ENCODE measurements around the gene GNPTG. TPM values are rescaled to one million over a fixed set of nuclear protein-coding genes. Genes with fewer than 3 reads are reported as not detected.

The GNPTG gene
- total and polyA plus RNA-seq, 2 donors (not counting 1 experiment from before 2014, with no cell fraction given), result 76.0 to 109 TPM

- ChIA-PET CTCF (no interaction called here), POLR2A (no interaction called here)
- no peaks in the 10 kb centered on the region for H3K9me3 Mint-ChIP-seq (ENCODE audit: insufficient read depth)
- TF ChIP-seq CTCF (IDR thresholded peaks at IDR 0.05) (no peak), EZH2 (IDR thresholded peaks at IDR 0.05; ENCODE audit: borderline replicate concordance, insufficient read depth, low read depth, low read length, poor library complexity, severe bottlenecking) (no peak)
- Histone ChIP-seq H3K27me3 (replicated peaks in 1 of 4; ENCODE audit: control extremely low read depth in 1 of 4, control insufficient read depth in 3 of 4, insufficient read depth in 4 of 4, low read length in 3 of 4) (no peaks in the 10 kb centered on the region), H3K27ac (ENCODE audit: low read length in 2 of 2) (no peak overlapping the region), H3K36me3 (replicated peaks in 1 of 2; ENCODE audit: control extremely low read depth in 1 of 2, control insufficient read depth in 1 of 2, extremely low read depth in 1 of 2, insufficient read depth in 2 of 2, low read length in 1 of 2) (peaks cover 6 to 70% of the 10 kb centered on the region in 2 experiments), H2AFZ (ENCODE audit: insufficient read depth, low read depth, low read length, poor library complexity, severe bottlenecking) (no peak overlapping the region), H3K9me3 (ENCODE audit: control extremely low read depth in 1 of 3, control insufficient read depth in 2 of 3, insufficient read depth in 1 of 3, low read length in 2 of 3) (no peaks in the 10 kb centered on the region), H4K20me1 (ENCODE audit: control insufficient read depth, insufficient read depth, low read length, poor library complexity, severe bottlenecking) (peaks cover 53% of the 10 kb centered on the region), H3K9ac (ENCODE audit: low read length) (no peak overlapping the region), H3K79me2 (ENCODE audit: control insufficient read depth, insufficient read depth, low read length) (peaks cover 57% of the 10 kb centered on the region), H3K4me3 (ENCODE audit: control extremely low read depth in 1 of 5, extremely low read depth in 1 of 5, insufficient read depth in 1 of 5, low read depth in 2 of 5, low read length in 4 of 5) (no peak overlapping the region), H3K4me2 (replicated peaks; ENCODE audit: low read depth, low read length, poor library complexity, severe bottlenecking) (no peak overlapping the region), H3K4me1 (ENCODE audit: control insufficient read depth in 2 of 2, insufficient read depth in 2 of 2, low read length in 2 of 2) (no peaks in the 10 kb centered on the region)
- H3K4me3 Mint-ChIP-seq, result no peak overlapping the region
- no peak for ATAC-seq (ENCODE audit: low read depth)
- no peaks in the 10 kb centered on the region for H3K27me3 Mint-ChIP-seq
- intact Hi-C loops (cut with micrococcal nuclease), result no loop called here
- DNase-seq, result no peak
- H3K27ac Mint-ChIP-seq, result no peak overlapping the region
- WGBS (ENCODE audit: insufficient coverage), result 97% methylated on average over 14 of the region's 19 CpGs
- H3K4me1 Mint-ChIP-seq, result no peaks in the 10 kb centered on the region
Measured at GRCh38 chr16:1394367-1394951, 42.7 kb downstream of the GNPTG start.

GRCh38 chr16:1395444-1396031 lies 43.8 kb downstream of the GNPTG start:
- Histone ChIP-seq H2AFZ (ENCODE audit: insufficient read depth, low read depth, low read length, poor library complexity, severe bottlenecking) (no peak overlapping the region), H4K20me1 (ENCODE audit: control insufficient read depth, insufficient read depth, low read length, poor library complexity, severe bottlenecking) (peaks cover 56% of the 10 kb centered on the region), H3K4me2 (replicated peaks; ENCODE audit: low read depth, low read length, poor library complexity, severe bottlenecking) (no peak overlapping the region), H3K4me1 (ENCODE audit: control insufficient read depth in 2 of 2, insufficient read depth in 2 of 2, low read length in 2 of 2) (no peaks in the 10 kb centered on the region), H3K36me3 (replicated peaks in 1 of 2; ENCODE audit: control extremely low read depth in 1 of 2, control insufficient read depth in 1 of 2, extremely low read depth in 1 of 2, insufficient read depth in 2 of 2, low read length in 1 of 2) (peaks cover 6 to 70% of the 10 kb centered on the region in 2 experiments), H3K9me3 (ENCODE audit: control extremely low read depth in 1 of 3, control insufficient read depth in 2 of 3, insufficient read depth in 1 of 3, low read length in 2 of 3) (no peaks in the 10 kb centered on the region), H3K4me3 (ENCODE audit: control extremely low read depth in 1 of 5, extremely low read depth in 1 of 5, insufficient read depth in 1 of 5, low read depth in 2 of 5, low read length in 4 of 5) (no peak overlapping the region), H3K79me2 (ENCODE audit: control insufficient read depth, insufficient read depth, low read length) (peaks cover 59% of the 10 kb centered on the region), H3K27ac (ENCODE audit: low read length in 2 of 2) (no peak overlapping the region), H3K9ac (ENCODE audit: low read length) (no peak overlapping the region), H3K27me3 (replicated peaks in 1 of 4; ENCODE audit: control extremely low read depth in 1 of 4, control insufficient read depth in 3 of 4, insufficient read depth in 4 of 4, low read length in 3 of 4) (no peaks in the 10 kb centered on the region)
- intact Hi-C loops (cut with micrococcal nuclease), result no loop called here
- TF ChIP-seq EZH2 (IDR thresholded peaks at IDR 0.05; ENCODE audit: borderline replicate concordance, insufficient read depth, low read depth, low read length, poor library complexity, severe bottlenecking) (no peak), CTCF (IDR thresholded peaks at IDR 0.05) (no peak)
- ChIA-PET CTCF (interaction anchor here (1.3 kb wide), 1 partner anchor 13 kb away, joined by 3 read pairs; no protein-coding TSS in a partner anchor), POLR2A (interaction anchor here (0.7 kb wide), 1 partner anchor 24 kb away, joined by 4 read pairs; no protein-coding TSS in a partner anchor)
- no peak for ATAC-seq (ENCODE audit: low read depth)
- Mint-ChIP-seq H3K4me1 (no peaks in the 10 kb centered on the region), H3K9me3 (ENCODE audit: insufficient read depth) (no peaks in the 10 kb centered on the region), H3K27me3 (no peaks in the 10 kb centered on the region), H3K27ac (no peak overlapping the region), H3K4me3 (no peak overlapping the region)
- over 99% methylated on average over 22 of the region's 22 CpGs for WGBS (ENCODE audit: insufficient coverage)
- DNase-seq, result no peak
